GM21723 (cell line): ENCODE data around the gene SNX6.
"Not testable (repeated sequence)": the region's sequence is repeated elsewhere in the genome, so short reads cannot be mapped to it uniquely, and the experiment has no call there.

Experiments used
- ATAC-seq: cut with Tn5 transposase; IDR thresholded peaks from one replicate; pipeline ENCODE4 v1.9.1; 2021; ENCODE audit warnings: mild to moderate bottlenecking, moderate library complexity; ENCODE audit not compliant: unreplicated experiment

The SNX6 gene

GRCh38 chr14:34527591-34527990, 102.4 kb downstream of the SNX6 start:
- no peak for ATAC-seq

- ATAC-seq: not testable (repeated sequence)
Observed at GRCh38 chr14:34524216-34524615, 105.7 kb downstream of the SNX6 start.

GRCh38 chr14:34522496-34522895, 107.5 kb downstream of the SNX6 start:
- ATAC-seq: no peak

- not testable (repeated sequence) for ATAC-seq
Observed at GRCh38 chr14:34521071-34521470, 108.9 kb downstream of the SNX6 start.

- ATAC-seq: not testable (repeated sequence)
Observed at GRCh38 chr14:34520304-34520970, 109.5 kb downstream of the SNX6 start.
